Measurements from ENCODE around the gene SWT1. TPM values are rescaled to one million over a fixed set of nuclear protein-coding genes. Genes with fewer than 3 reads are reported as not detected.
A peak's percentile ranks its signal among the peaks of the same experiment; 100 is the strongest.
"Not testable (repeated sequence)": the region's sequence is repeated elsewhere in the genome, so short reads cannot be mapped to it uniquely, and the experiment has no call there.

Gene SWT1
- total RNA-seq, 1 donor from 2014 or later = 3.1 TPM

- no peak for DNase-seq (ENCODE audit: low read depth in 2 of 2)
Observed at GRCh38 chr1:185245466-185245865, 88.5 kb downstream of the SWT1 start.

- no peak for DNase-seq (ENCODE audit: low read depth in 2 of 2)
Observed at GRCh38 chr1:185249563-185249962, 92.6 kb downstream of the SWT1 start.

GRCh38 chr1:185250063-185250462, 93.1 kb downstream of the SWT1 start:
- no peak for DNase-seq (ENCODE audit: low read depth in 2 of 2)

- DNase-seq (ENCODE audit: low read depth in 2 of 2) = not testable (repeated sequence)
Observed at GRCh38 chr1:185251928-185252327, 95.0 kb downstream of the SWT1 start.

- not testable (repeated sequence) for DNase-seq (ENCODE audit: low read depth in 2 of 2)
Observed at GRCh38 chr1:185252404-185252803, 95.4 kb downstream of the SWT1 start.

GRCh38 chr1:185255595-185255994, 98.6 kb downstream of the SWT1 start:
- not testable (repeated sequence) for DNase-seq (ENCODE audit: low read depth in 2 of 2)

GRCh38 chr1:185257116-185257949, 100.4 kb downstream of the SWT1 start:
- not testable (repeated sequence) for DNase-seq (ENCODE audit: low read depth in 2 of 2)

- no peak for DNase-seq (ENCODE audit: low read depth in 2 of 2)
Observed at GRCh38 chr1:185257950-185258208, 100.9 kb downstream of the SWT1 start.

- DNase-seq (ENCODE audit: low read depth in 2 of 2) = no peak
Observed at GRCh38 chr1:185258676-185259075, 101.7 kb downstream of the SWT1 start.

GRCh38 chr1:185260611-185261010, 103.6 kb downstream of the SWT1 start:
- peak in 1 of 2 donors; percentile 11 for DNase-seq (ENCODE audit: low read depth in 2 of 2)

- DNase-seq (ENCODE audit: low read depth in 2 of 2) = no peak
Observed at GRCh38 chr1:185262151-185262550, 105.2 kb downstream of the SWT1 start.

- no peak for DNase-seq (ENCODE audit: low read depth in 2 of 2)
Observed at GRCh38 chr1:185263292-185263691, 106.3 kb downstream of the SWT1 start.

- no peak for DNase-seq (ENCODE audit: low read depth in 2 of 2)
Observed at GRCh38 chr1:185263780-185264179, 106.8 kb downstream of the SWT1 start.

GRCh38 chr1:185265314-185265713, 108.3 kb downstream of the SWT1 start:
- no peak for DNase-seq (ENCODE audit: low read depth in 2 of 2)

- no peak for DNase-seq (ENCODE audit: low read depth in 2 of 2)
Observed at GRCh38 chr1:185267301-185267700, 110.3 kb downstream of the SWT1 start.

GRCh38 chr1:185267701-185268100, 110.7 kb downstream of the SWT1 start:
- no peak for DNase-seq (ENCODE audit: low read depth in 2 of 2)

- DNase-seq (ENCODE audit: low read depth in 2 of 2) = no peak
Observed at GRCh38 chr1:185268352-185268751, 111.4 kb downstream of the SWT1 start.

GRCh38 chr1:185271921-185272320, 115.0 kb downstream of the SWT1 start:
- no peak for DNase-seq (ENCODE audit: low read depth in 2 of 2)

- DNase-seq (ENCODE audit: low read depth in 2 of 2) = peak in 1 of 2 donors; percentile 17
Observed at GRCh38 chr1:185279571-185279970, 122.6 kb downstream of the SWT1 start.

GRCh38 chr1:185280589-185280988, 123.6 kb downstream of the SWT1 start:
- DNase-seq (ENCODE audit: low read depth in 2 of 2) = no peak

- peak in 1 of 2 donors; percentile 41 for DNase-seq (ENCODE audit: low read depth in 2 of 2)
Observed at GRCh38 chr1:185281245-185281644, 124.3 kb downstream of the SWT1 start.

- no peak for DNase-seq (ENCODE audit: low read depth in 2 of 2)
Observed at GRCh38 chr1:185284116-185284515, 127.1 kb downstream of the SWT1 start.

GRCh38 chr1:185284533-185285276, 127.7 kb downstream of the SWT1 start:
- DNase-seq (ENCODE audit: low read depth in 2 of 2) = no peak
